GM12801 (cell line): ENCODE measurements around the gene TJAP1.

Source experiments
- TF ChIP-seq, protein P1 (sequence below): IDR thresholded peaks from one replicate; pipeline ENCODE4 v1.5.1; 2011; ENCODE audit warnings: control low read depth; ENCODE audit not compliant: insufficient read length; ENCODE audit errors: extremely low read depth

TJAP1 gene

DNA sequence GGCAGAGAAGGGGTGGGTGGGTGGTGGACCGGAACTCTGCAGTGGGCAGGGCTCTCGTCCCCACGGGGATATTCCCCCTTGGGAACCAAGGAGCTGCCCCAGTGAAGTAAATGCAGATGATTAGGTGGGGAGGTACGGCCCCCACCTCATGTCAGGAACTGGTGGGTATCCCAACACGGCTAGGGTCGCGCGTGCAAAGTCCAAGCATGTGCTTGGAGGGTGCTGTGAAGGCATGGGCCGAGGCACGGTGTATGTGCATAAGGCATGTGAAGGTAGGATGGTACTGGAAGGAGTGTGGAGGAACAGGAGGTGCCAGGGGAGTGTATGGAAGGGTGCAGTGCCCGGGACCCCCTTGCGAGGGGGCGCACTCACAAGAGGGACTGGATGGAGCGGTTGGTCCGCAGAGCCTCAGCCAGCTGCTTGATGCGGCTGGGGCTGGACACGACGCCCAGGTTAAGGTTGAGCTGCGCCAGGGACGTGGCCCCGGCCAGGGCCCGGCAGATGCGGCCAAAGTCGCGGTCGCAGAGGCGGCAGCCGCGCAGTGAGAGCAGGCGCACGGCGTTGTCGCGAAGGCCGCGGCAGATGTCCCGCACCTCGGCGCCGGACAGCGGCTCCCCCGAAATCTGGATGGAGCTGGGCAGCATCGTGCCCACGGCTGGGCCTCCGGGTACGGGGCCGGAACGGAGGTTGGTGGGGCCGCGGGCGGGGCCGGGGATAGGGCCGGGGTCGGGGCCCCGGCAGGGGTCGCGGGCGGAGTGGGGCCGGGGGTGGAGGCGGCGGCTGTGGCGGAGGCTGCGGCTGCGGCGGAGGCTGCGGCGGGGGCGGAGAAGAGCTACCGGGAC, 32.0 kb downstream of the TJAP1 start:
- TF ChIP-seq, protein P1, sequence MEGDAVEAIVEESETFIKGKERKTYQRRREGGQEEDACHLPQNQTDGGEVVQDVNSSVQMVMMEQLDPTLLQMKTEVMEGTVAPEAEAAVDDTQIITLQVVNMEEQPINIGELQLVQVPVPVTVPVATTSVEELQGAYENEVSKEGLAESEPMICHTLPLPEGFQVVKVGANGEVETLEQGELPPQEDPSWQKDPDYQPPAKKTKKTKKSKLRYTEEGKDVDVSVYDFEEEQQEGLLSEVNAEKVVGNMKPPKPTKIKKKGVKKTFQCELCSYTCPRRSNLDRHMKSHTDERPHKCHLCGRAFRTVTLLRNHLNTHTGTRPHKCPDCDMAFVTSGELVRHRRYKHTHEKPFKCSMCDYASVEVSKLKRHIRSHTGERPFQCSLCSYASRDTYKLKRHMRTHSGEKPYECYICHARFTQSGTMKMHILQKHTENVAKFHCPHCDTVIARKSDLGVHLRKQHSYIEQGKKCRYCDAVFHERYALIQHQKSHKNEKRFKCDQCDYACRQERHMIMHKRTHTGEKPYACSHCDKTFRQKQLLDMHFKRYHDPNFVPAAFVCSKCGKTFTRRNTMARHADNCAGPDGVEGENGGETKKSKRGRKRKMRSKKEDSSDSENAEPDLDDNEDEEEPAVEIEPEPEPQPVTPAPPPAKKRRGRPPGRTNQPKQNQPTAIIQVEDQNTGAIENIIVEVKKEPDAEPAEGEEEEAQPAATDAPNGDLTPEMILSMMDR = no peak

DNA sequence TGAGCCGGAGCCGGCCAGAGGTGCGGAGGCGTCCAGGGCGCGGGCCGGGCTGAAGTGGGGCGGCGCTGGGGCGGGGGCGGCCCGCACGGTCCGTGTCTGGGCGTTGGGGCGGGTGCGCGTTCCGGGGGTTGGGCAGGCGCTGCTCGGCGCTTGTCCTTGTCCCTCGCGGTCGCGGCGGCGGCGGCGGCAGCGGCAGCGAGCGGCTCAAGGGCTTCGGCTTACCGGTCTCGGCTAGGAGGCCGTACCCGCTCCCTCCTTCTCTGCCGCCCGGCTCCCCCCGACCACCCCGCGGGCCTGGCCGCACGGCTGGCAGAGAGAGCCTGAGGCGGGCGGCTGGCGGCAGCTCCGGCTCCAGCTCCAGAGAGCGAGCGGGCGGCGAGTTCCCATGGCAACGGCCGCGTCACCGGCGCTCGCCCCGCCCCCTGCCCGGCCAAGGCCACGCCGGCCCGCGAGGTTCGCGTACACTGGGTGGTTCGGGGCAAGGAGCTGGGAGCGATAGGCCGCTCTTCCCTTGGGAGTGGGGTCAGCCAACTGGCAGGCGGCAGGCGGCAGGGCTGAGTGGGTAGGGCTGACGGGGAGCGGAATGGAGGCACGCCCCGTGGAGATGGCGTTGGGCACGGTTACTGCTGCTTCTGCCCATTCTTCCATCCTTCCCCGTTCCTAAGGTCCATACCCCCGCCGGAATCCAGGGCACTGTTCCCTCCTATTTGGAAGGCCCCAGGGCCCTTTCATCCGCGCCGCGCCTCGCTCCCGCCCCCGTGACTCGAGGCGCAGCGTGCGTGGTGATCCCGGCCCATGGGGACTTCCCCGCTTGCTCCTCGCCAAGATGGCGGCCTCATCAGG, 32.8 kb downstream of the TJAP1 start, which contains the start of gene LRRC73:
LRRC73 (minus strand) TSS at position 363 of the 843 bp plus-strand sequence. CDS start 561 bp downstream, outside the sequence.
- TF ChIP-seq, protein P1 = no peak

DNA sequence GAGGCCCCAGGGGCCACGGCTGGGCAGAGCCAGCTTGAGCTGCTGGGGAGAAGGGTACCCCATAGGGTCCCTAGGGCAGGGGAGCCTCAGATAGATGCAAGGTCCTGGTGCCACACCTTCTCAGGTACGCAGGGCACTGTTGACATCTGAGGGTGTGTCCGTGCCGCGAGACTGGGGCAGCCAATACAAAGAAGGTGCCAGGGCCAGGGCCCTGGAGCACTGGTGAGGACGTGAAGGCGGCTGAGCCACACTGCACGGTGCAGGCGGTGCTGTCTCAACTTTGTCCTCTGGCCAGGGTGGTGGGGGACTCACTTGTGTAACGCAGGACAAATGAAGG, 33.4 kb downstream of the TJAP1 start:
- TF ChIP-seq, protein P1 = no peak

DNA sequence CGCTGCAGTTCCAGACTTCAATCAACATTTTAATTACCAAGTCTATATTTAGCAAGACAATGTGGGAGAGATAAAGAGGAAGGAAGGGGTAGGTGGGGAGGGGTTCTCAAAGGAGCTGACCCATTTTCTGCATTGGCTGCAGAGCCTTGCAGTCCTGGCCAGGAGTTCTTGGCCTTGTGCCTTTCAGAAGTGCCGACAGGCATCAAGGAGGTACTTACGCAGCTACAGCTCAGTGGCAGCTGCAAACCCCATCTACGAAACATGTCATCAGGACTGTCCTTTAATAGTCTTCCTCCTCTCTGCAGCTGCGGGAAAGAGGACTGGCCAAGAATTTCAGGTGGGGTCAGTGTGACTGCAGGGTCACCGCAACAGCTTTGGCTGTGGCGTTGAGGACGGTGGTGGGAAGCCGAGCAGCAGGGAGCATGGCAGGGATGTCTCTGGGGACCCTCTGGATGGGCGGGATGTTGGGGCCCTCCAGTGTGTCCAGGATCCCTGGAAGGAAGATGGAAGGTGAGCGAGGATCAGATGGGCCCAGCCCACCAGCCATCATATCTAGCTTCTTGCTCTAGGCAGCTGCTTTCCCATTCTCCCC, 34.5 kb downstream of the TJAP1 start:
- TF ChIP-seq, protein P1 = no peak

DNA sequence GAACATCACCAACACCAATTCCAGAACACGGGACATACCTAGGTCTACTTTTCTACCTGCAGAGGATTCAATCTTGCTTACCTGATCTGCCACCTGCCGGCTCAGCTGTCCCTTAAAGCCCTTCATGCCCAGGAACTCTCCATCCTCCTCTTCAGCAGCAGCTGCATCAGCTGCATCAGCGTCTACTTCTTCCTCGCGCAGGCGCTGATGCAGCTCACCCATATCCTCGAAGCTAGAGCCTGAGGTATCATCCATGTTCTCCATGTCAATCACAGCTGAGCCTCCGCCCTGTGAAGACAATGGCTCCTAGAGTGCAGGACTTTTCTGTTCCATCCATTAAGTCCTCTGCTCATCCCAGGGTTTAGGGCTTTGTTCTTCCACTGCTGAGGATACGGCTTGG, 38.4 kb downstream of the TJAP1 start:
- TF ChIP-seq, protein P1 = no peak

DNA sequence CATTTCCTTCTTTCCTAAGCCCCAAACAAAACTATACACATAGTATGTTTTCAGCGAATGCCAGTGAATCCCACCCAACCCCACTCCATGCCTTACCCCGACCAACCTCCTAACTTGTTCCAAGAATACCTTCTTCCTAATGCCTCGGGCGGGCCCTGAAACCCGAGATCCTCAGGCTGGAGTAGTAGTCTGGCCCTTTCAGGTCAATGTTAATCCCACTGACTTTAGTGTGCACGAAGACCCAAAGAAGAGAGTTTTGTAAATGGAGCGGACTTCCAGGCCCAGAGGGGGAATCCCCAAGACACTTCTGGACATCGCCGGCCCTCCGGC, 39.0 kb downstream of the TJAP1 start:
- TF ChIP-seq, protein P1 = no peak
